Right lobe of liver (tissue), 6 donors: ENCODE data around the gene TBCD. TPM values are rescaled to one million over a fixed set of nuclear protein-coding genes. Genes with fewer than 3 reads are reported as not detected.
A peak's percentile ranks its signal among the peaks of the same experiment; 100 is the strongest.

Experiments
- ATAC-seq, 4 donors: fragments of 200-7000 bp; cut with Tn5 transposase; one replicate each; pipeline ENCODE4 v1.9.1; 2020; ENCODE audit warnings: mild to moderate bottlenecking in 4 of 4, moderate library complexity in 4 of 4
- DNase-seq, 3 donors: peaks; one replicate each; pipeline ENCODE4 v3.0.0-alpha.2; 2020
- H3K27ac ChIP-seq, 3 donors: fragments of 200-600 bp; one replicate each; pipeline ENCODE4 v1.8.0; 2022
- H3K27me3 ChIP-seq, 2 donors: fragments of 200-600 bp; one replicate each; pipeline ENCODE4 v1.8.0; 2022
- H3K36me3 ChIP-seq, 4 donors: fragments of 200-600 bp; sonication (generic) in 1 of 4; one replicate each; pipeline versions ENCODE4 v1.5.1 to v1.8.0; 2017 to 2022; ENCODE audit warnings: control low read depth in 1 of 4
- H3K4me1 ChIP-seq, 4 donors: fragments of 200-600 bp; sonication (generic) in 1 of 4; one replicate each; pipeline versions ENCODE4 v1.5.1 to v1.8.0; 2017 to 2022; ENCODE audit warnings: control low read depth in 1 of 4
- H3K4me3 ChIP-seq, 3 donors: fragments of 200-600 bp; one replicate each; pipeline ENCODE4 v1.8.0; 2022
- H3K9me3 ChIP-seq, 4 donors: fragments of 200-600 bp; sonication (generic) in 1 of 4; one replicate each; pipeline versions ENCODE4 v1.5.1 to v1.8.0; 2017 to 2022; ENCODE audit warnings: control low read depth in 1 of 4
- POLR2A ChIP-seq: fragments of 450-650 bp; IDR thresholded peaks from one replicate; pipeline ENCODE4 v1.6.1; 2017; ENCODE audit warnings: antibody characterized with exemption, mild to moderate bottlenecking
- WGBS: methylation state at CpG from one replicate; pipeline ENCODE4 v1.1.6; 2018; ENCODE audit warnings: low coverage, low lambda C conversion rate; ENCODE audit not compliant: insufficient coverage; ENCODE audit errors: missing lambda C conversion rate; 5-methylcytosine and 5-hydroxymethylcytosine counted together
- intact Hi-C, 2 donors: fragments of 100-400 bp; cut with DNase I; formaldehyde crosslinking; loops; one replicate each; pipeline versions ENCODE4 v1.11.2 to v1.14.1; 2022
- total RNA-seq, 6 experiments: library from RNA; depleted of rRNA in 2 of 6; stranded (reverse); fragments of >200 nt in 2 of 6; fragmentation: NEBNext Ultra II Directional in 3 of 6; extraction: Animal tissue kit (Norgen Biotek cat#: 25700) in 3 of 6; gene quantifications; one replicate each; pipeline versions ENCODE4 v1.1.0 to v1.2.4, GENCODE V29; 2016 to 2023
- TF ChIP-seq, protein P1 (sequence below), 4 donors: fragments of 200-600 bp in 3 of 4; fragments of 450-650 bp in 1 of 4; IDR thresholded peaks; one replicate each; pipeline versions ENCODE4 v1.5.1 to v1.8.0; 2016 to 2022; ENCODE audit warnings: antibody characterized with exemption in 4 of 4, mild to moderate bottlenecking in 2 of 4
- donor health status: DM: no; HTN: yes; CAD: no.
- donor health status: DM: no; HTN: no; CAD: no.
- donor health status: DM: no; HTN: no; CAD: no.
- donor health status: DM: no; HTN: yes; CAD: no.
- donor health status: DM: no; HTN: yes; CAD: no.

The TBCD gene
- total RNA-seq, 6 experiments from 2014 or later: 28.0 to 55.7 (median 41.3) TPM

DNA sequence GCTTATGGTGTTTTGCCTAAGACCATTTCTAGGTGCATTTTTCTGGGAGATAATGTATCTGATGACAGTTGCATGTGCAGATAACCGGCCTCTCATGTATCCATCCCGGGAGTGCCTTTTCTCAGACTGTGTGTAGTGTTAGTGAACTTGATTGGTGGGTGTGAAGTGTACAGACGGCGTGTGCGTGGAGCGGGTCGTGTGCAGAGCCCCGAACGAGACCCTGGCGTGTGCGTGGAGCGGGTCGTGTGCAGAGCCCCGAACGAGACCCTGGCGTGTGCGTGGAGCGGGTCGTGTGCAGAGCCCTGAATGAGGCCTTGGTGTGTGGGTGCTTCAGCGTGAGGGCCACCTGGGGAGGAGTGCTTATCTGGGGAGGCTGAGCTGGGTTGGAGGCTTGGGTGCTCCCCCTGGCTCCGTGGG lies 116.9 kb downstream of the TBCD start:
- intact Hi-C loops: no loop called here
- Histone ChIP-seq H3K36me3 (peaks cover 0 to 14% (median 1%) of the 10 kb centered on the region in 4 donors), H3K27me3 (no peaks in the 10 kb centered on the region), H3K4me3 (no peak overlapping the region), H3K9me3 (no peaks in the 10 kb centered on the region), H3K27ac (no peak overlapping the region), H3K4me1 (no peaks in the 10 kb centered on the region)
- DNase-seq: no peak
- TF ChIP-seq, protein P1, sequence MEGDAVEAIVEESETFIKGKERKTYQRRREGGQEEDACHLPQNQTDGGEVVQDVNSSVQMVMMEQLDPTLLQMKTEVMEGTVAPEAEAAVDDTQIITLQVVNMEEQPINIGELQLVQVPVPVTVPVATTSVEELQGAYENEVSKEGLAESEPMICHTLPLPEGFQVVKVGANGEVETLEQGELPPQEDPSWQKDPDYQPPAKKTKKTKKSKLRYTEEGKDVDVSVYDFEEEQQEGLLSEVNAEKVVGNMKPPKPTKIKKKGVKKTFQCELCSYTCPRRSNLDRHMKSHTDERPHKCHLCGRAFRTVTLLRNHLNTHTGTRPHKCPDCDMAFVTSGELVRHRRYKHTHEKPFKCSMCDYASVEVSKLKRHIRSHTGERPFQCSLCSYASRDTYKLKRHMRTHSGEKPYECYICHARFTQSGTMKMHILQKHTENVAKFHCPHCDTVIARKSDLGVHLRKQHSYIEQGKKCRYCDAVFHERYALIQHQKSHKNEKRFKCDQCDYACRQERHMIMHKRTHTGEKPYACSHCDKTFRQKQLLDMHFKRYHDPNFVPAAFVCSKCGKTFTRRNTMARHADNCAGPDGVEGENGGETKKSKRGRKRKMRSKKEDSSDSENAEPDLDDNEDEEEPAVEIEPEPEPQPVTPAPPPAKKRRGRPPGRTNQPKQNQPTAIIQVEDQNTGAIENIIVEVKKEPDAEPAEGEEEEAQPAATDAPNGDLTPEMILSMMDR (IDR thresholded peaks at IDR 0.05): no peak
- TF ChIP-seq POLR2A: no peak
- no peak for ATAC-seq
- WGBS: 97% methylated on average over 17 of the region's 21 CpGs

DNA sequence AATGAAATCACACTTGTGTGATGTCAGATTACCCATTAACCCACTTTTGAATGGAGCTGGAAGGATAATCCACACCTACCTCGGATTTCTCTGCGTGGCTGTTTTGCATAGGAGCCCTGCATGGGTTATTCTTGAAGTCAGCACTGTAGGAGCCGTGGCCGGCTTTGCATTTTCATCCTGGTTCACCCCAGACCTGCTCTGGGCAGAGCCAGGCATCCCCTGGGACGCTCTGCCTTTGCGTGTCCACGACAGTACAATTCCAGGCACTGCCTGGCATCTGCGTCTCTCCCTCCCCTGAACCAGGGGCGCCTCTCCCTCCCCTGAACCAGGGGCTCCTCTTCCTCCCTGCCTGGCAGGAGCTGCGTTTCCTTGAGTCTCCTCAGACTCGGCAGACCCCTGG lies 117.7 kb downstream of the TBCD start:
- no peak overlapping the region for H3K4me3 ChIP-seq
- TF ChIP-seq, protein P1 (IDR thresholded peaks at IDR 0.05): no peak
- no peak for TF ChIP-seq POLR2A
- intact Hi-C loops: no loop called here
- H3K36me3 ChIP-seq: peaks cover 0 to 14% (median 1%) of the 10 kb centered on the region in 4 donors
- 79% methylated on average over 3 of the region's 11 CpGs for WGBS
- no peaks in the 10 kb centered on the region for H3K4me1 ChIP-seq
- DNase-seq: no peak
- ATAC-seq: no peak
- H3K27ac ChIP-seq: no peak overlapping the region
- H3K9me3 ChIP-seq: no peaks in the 10 kb centered on the region
- no peaks in the 10 kb centered on the region for H3K27me3 ChIP-seq

DNA sequence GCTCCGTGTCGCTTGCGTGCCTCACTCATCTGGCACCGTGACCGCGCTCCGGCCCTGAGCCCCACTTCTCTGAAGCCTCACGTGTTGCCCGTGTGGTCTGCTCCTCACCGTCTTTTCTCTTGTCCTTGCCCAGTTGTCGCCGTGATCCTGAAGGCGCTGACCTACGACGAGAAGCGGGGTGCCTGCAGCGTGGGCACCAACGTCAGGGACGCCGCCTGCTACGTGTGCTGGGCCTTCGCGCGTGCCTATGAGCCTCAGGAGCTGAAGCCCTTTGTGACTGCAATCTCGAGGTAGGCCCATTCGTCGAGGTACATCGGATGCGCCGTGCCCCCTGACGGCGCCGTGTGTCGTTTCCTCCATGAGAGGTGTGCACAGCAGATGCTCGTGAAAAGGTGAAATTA lies 118.2 kb downstream of the TBCD start:
- no peak for ATAC-seq

DNA sequence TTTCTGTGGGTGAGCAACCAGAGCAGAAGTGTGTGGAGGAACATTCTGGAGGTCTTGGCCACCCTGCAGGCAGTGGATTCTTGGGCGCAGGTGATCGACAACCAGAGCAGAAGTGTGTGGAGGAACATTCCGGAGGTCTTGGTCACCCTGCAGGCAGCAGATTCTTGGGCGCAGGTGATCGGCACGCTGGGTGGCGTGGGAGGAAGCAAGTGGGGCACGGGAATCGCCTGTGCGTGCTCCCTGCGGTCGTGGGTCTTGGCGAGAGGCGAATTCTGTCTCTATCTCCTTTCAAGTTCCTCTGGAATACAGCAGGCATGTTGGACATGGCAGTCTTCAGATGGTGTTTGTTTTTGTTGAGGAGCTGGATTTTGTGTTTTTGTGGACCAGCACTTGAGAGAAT lies 118.7 kb downstream of the TBCD start:
- intact Hi-C loops: no loop called here
- Histone ChIP-seq H3K36me3 (peaks cover 0 to 14% (median 1%) of the 10 kb centered on the region in 4 donors), H3K27me3 (no peaks in the 10 kb centered on the region), H3K4me3 (no peak overlapping the region), H3K9me3 (no peaks in the 10 kb centered on the region), H3K4me1 (no peaks in the 10 kb centered on the region), H3K27ac (no peak overlapping the region)
- TF ChIP-seq POLR2A: no peak
- TF ChIP-seq, protein P1 (IDR thresholded peaks at IDR 0.05): no peak
- ATAC-seq: no peak
- WGBS: 97% methylated on average over 14 of the region's 14 CpGs
- peak in 1 of 3 donors; percentile 37 for DNase-seq

More for the DNA sequence above, 118.2 kb downstream of the TBCD start:
- Histone ChIP-seq H3K4me1 (no peaks in the 10 kb centered on the region), H3K9me3 (no peaks in the 10 kb centered on the region), H3K36me3 (peaks cover 0 to 14% (median 1%) of the 10 kb centered on the region in 4 donors), H3K4me3 (no peak overlapping the region), H3K27me3 (no peaks in the 10 kb centered on the region), H3K27ac (no peak overlapping the region)
- intact Hi-C loops: no loop called here
- 98% methylated on average over 9 of the region's 35 CpGs for WGBS
- TF ChIP-seq, protein P1 (IDR thresholded peaks at IDR 0.05): no peak
- no peak for TF ChIP-seq POLR2A
- DNase-seq: peak in 1 of 3 donors; percentile 39
